Midbrain (tissue), 1 donor: ENCODE measurements around the gene GPR183.

Source experiments
- DNase-seq: peaks from one replicate; lab custom pipeline; 2025; lab: John Stamatoyannopoulos, UW

GPR183 gene

GRCh38 chr13:99312493-99312883, 5.3 kb upstream of the GPR183 start:
- DNase-seq: peak; percentile 51

GRCh38 chr13:99311748-99312492, 4.7 kb upstream of the GPR183 start:
- no peak for DNase-seq

GRCh38 chr13:99311137-99311536, 3.9 kb upstream of the GPR183 start:
- DNase-seq: no peak

- DNase-seq: no peak
Observed at GRCh38 chr13:99310382-99311031, 3.3 kb upstream of the GPR183 start.

- no peak for DNase-seq
Observed at GRCh38 chr13:99308471-99309087, 1.4 kb upstream of the GPR183 start.

GRCh38 chr13:99307648-99308339, 595 bp upstream of the GPR183 start:
- no peak for DNase-seq

- DNase-seq: no peak
Observed at GRCh38 chr13:99305566-99305965, 1.6 kb downstream of the GPR183 start.

- no peak for DNase-seq
Observed at GRCh38 chr13:99305158-99305557, 2.0 kb downstream of the GPR183 start.

GRCh38 chr13:99304541-99304940, 2.7 kb downstream of the GPR183 start:
- DNase-seq: no peak

- DNase-seq: peak; percentile 26
Observed at GRCh38 chr13:99303863-99304521, 3.2 kb downstream of the GPR183 start.

GRCh38 chr13:99302637-99303505, 4.3 kb downstream of the GPR183 start:
- no peak for DNase-seq

- DNase-seq: no peak
Observed at GRCh38 chr13:99301913-99302636, 5.1 kb downstream of the GPR183 start.

- no peak for DNase-seq
Observed at GRCh38 chr13:99301056-99301838, 6.0 kb downstream of the GPR183 start.

- no peak for DNase-seq
Observed at GRCh38 chr13:99299920-99300341, 7.3 kb downstream of the GPR183 start.

- no peak for DNase-seq
Observed at GRCh38 chr13:99299256-99299919, 7.8 kb downstream of the GPR183 start.

- DNase-seq: no peak
Observed at GRCh38 chr13:99298056-99298455, 9.1 kb downstream of the GPR183 start.

GRCh38 chr13:99297331-99297730, 9.9 kb downstream of the GPR183 start:
- no peak for DNase-seq

GRCh38 chr13:99296398-99296797, 10.8 kb downstream of the GPR183 start:
- DNase-seq: no peak
